ENCODE data around the gene DRD2. TPM values are rescaled to one million over a fixed set of nuclear protein-coding genes. Genes with fewer than 3 reads are reported as not detected.

The DRD2 gene
- total and polyA plus RNA-seq, 9 donors: 0.02 to 1.0 (median 0.25) TPM; not detected in 2

DNA sequence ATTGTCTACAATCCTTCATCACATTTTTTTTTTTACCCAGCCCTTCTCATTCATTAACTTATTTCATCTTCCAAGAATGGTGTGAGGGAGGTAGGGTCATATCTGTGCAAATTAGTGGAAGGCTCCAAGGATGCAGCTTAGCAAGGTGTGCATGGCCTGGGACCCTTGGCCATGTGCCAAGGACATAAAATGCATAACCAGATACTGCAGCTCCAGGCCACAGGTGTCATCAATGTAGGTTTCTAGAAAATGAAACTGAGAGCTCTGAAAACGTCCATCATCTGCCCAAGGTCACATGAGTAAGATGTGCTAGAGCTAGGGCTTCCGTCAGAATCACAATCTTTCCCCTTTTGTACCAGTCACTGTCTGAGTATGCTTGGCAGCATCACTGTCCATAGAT is 57.8 kb downstream of the DRD2 start:
- Histone ChIP-seq H3K9me3 (no peaks in the 10 kb centered on the region), H3K36me3 (no peaks in the 10 kb centered on the region), H3K27ac (no peak overlapping the region), H3K4me1 (ENCODE audit: insufficient read depth) (no peaks in the 10 kb centered on the region), H3K27me3 (no peaks in the 10 kb centered on the region), H3K4me3 (no peak overlapping the region)
- intact Hi-C loops (cut with DNase I): no loop called here
- WGBS, 3 donors: 41 to 57% (median 46%) methylated on average over 2 of the region's 2 CpGs
- TF ChIP-seq POLR2A (IDR thresholded peaks at IDR 0.05): no peak
- TF ChIP-seq, protein P1, sequence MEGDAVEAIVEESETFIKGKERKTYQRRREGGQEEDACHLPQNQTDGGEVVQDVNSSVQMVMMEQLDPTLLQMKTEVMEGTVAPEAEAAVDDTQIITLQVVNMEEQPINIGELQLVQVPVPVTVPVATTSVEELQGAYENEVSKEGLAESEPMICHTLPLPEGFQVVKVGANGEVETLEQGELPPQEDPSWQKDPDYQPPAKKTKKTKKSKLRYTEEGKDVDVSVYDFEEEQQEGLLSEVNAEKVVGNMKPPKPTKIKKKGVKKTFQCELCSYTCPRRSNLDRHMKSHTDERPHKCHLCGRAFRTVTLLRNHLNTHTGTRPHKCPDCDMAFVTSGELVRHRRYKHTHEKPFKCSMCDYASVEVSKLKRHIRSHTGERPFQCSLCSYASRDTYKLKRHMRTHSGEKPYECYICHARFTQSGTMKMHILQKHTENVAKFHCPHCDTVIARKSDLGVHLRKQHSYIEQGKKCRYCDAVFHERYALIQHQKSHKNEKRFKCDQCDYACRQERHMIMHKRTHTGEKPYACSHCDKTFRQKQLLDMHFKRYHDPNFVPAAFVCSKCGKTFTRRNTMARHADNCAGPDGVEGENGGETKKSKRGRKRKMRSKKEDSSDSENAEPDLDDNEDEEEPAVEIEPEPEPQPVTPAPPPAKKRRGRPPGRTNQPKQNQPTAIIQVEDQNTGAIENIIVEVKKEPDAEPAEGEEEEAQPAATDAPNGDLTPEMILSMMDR (IDR thresholded peaks at IDR 0.05): no peak
- no peak for DNase-seq

DNA sequence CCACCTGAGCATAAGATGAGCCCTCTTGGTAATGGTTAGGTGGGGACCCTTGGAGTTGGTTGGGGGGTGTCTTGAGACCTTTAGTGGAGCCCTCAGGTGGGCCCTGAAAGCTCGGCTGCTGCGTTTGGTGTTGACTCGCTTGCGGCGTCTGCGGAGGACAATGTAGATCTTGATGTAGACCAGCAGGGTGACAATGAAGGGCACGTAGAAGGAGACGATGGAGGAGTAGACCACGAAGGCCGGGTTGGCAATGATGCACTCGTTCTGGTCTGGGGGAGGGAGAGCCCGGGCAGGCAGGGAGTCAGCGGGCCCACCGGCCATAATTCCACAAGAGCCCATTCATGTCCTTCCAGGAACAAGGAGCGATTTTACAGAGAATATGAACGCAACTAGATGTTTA is 59.9 kb downstream of the DRD2 start:
- intact Hi-C loops (cut with DNase I): no loop called here
- no peaks in the 10 kb centered on the region for H3K27me3 ChIP-seq
- H3K36me3 ChIP-seq: no peaks in the 10 kb centered on the region
- H3K9me3 ChIP-seq: no peaks in the 10 kb centered on the region
- DNase-seq: no peak
- no peak for TF ChIP-seq POLR2A (IDR thresholded peaks at IDR 0.05)
- no peak for TF ChIP-seq EP300 (IDR thresholded peaks at IDR 0.05)
- TF ChIP-seq, protein P1 (IDR thresholded peaks at IDR 0.05): no peak
- no peak overlapping the region for H3K27ac ChIP-seq
- WGBS, 3 donors: 91 to 92% (median 92%) methylated on average over 16 of the region's 16 CpGs
- H3K4me3 ChIP-seq: no peak overlapping the region
- H3K4me1 ChIP-seq (ENCODE audit: insufficient read depth): no peaks in the 10 kb centered on the region

DNA sequence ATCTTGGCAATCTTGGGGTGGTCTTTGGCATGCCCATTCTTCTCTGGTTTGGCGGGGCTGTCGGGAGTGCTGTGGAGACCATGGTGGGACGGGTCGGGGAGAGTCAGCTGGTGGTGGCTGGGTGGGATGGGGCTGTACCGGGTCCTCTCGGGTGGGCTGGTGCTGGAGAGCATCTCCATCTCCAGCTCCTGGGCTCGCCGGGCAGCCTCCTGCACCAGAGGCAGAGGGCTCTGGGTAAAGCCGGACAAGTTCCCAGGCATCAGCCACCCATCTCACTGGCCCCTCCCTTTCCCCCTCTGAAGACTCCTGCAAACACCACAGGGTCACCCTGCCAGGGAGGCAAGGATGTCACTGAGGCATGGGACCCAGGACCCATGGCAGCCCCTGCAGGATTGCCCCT is 62.5 kb downstream of the DRD2 start:
- H3K27me3 ChIP-seq: no peaks in the 10 kb centered on the region
- DNase-seq: no peak
- no peaks in the 10 kb centered on the region for H3K4me1 ChIP-seq (ENCODE audit: insufficient read depth)
- intact Hi-C loops (cut with DNase I): no loop called here
- H3K36me3 ChIP-seq: no peaks in the 10 kb centered on the region
- 89 to 95% (median 91%) methylated on average over 9 of the region's 9 CpGs for WGBS, 3 donors
- no peak overlapping the region for H3K4me3 ChIP-seq
- no peak overlapping the region for H3K27ac ChIP-seq
- TF ChIP-seq EP300 (IDR thresholded peaks at IDR 0.05) (no peak), POLR2A (IDR thresholded peaks at IDR 0.05) (no peak)
- TF ChIP-seq, protein P1 (IDR thresholded peaks at IDR 0.05): no peak
- H3K9me3 ChIP-seq: no peaks in the 10 kb centered on the region

DNA sequence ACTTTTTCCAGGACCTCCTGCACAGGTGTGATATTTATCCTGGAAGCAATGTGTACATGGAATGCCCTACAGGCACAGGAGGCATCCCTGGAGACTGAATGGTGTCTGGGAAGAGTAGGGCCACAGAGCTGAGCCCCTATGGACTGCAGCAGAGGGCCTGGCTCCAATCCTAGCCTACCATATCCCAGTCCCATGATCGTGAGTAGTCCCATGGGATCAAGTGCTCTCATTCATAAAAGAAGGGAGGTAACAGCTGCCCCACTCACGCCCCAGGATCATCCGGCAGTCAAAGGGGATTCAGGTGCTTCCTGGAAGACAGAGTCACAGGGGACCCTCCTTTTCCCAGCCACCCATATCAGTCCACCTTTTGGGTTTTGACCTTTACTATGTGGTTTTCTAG is 63.7 kb downstream of the DRD2 start:
- no peak for DNase-seq
- intact Hi-C loops (cut with DNase I): no loop called here
- Histone ChIP-seq H3K4me3 (no peak overlapping the region), H3K27ac (no peak overlapping the region), H3K4me1 (ENCODE audit: insufficient read depth) (no peaks in the 10 kb centered on the region), H3K36me3 (no peaks in the 10 kb centered on the region), H3K27me3 (no peaks in the 10 kb centered on the region), H3K9me3 (no peaks in the 10 kb centered on the region)
- TF ChIP-seq, protein P1 (IDR thresholded peaks at IDR 0.05): no peak
- WGBS, 3 donors: 77 to 85% (median 82%) methylated on average over 3 of the region's 3 CpGs
